Body of pancreas (tissue), 4 donors: ENCODE data around the gene IKZF3.

Experiments
- CTCF ChIP-seq, 7 experiments: fragments of 450-650 bp in 4 of 7; fragments of 200-600 bp in 3 of 7; sonication (generic) in 3 of 7; IDR thresholded peaks; one replicate each; pipeline ENCODE4 v1.5.1; 2016 to 2019; ENCODE audit warnings: antibody characterized with exemption in 7 of 7
- POLR2A ChIP-seq, 3 donors: fragments of 450-650 bp; IDR thresholded peaks; one replicate each; pipeline ENCODE4 v1.6.1; 2016; ENCODE audit warnings: antibody characterized with exemption in 3 of 3, mild to moderate bottlenecking in 2 of 3

GRCh38 chr17:39848600-39848999 lies 15.5 kb downstream of the IKZF3 start:
- TF ChIP-seq CTCF (IDR thresholded peaks at IDR 0.05) (no peak), POLR2A (IDR thresholded peaks at IDR 0.05) (no peak)
